Mucosa of stomach (tissue), 1 donor: ENCODE data around the gene RPUSD3.

Source experiments
- H3K27me3 ChIP-seq: one replicate; pipeline ENCODE4 v1.7.0; 2013; ENCODE audit warnings: mild to moderate bottlenecking, low read length; ENCODE audit not compliant: control insufficient read depth, insufficient read depth
- H3K36me3 ChIP-seq: one replicate; pipeline ENCODE4 v1.7.0; 2013; ENCODE audit warnings: low read length; ENCODE audit not compliant: control insufficient read depth, insufficient read depth
- H3K4me1 ChIP-seq: one replicate; pipeline ENCODE4 v1.7.0; 2013; ENCODE audit warnings: mild to moderate bottlenecking, low read length; ENCODE audit not compliant: control insufficient read depth, insufficient read depth
- H3K4me3 ChIP-seq: one replicate; pipeline ENCODE4 v1.7.0; 2013; ENCODE audit warnings: low read length
- H3K9ac ChIP-seq: one replicate; pipeline ENCODE4 v1.7.0; 2013; ENCODE audit warnings: mild to moderate bottlenecking, low read length, moderate library complexity
- H3K9me3 ChIP-seq: one replicate; pipeline ENCODE4 v1.7.0; 2013; ENCODE audit warnings: mild to moderate bottlenecking, low read length, moderate library complexity; ENCODE audit not compliant: control insufficient read depth
- donor health status: Pancreatic carcinoma.

RPUSD3 gene, protein sequence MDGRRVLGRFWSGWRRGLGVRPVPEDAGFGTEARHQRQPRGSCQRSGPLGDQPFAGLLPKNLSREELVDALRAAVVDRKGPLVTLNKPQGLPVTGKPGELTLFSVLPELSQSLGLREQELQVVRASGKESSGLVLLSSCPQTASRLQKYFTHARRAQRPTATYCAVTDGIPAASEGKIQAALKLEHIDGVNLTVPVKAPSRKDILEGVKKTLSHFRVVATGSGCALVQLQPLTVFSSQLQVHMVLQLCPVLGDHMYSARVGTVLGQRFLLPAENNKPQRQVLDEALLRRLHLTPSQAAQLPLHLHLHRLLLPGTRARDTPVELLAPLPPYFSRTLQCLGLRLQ

GRCh38 chr3:9843715-9844438 is at the start of gene RPUSD3:
Gene RPUSD3 (minus strand): TSS chr3:9844008. CDS start chr3:9843990, 18 bp downstream.
- Histone ChIP-seq H3K4me1 (peaks cover 4% of the 10 kb centered on the region), H3K9me3 (no peaks in the 10 kb centered on the region), H3K27me3 (no peaks in the 10 kb centered on the region), H3K36me3 (no peaks in the 10 kb centered on the region), H3K9ac (peak within 1 kb of the TSS; percentile 74), H3K4me3 (peak within 1 kb of the TSS; percentile 64)

DNA sequence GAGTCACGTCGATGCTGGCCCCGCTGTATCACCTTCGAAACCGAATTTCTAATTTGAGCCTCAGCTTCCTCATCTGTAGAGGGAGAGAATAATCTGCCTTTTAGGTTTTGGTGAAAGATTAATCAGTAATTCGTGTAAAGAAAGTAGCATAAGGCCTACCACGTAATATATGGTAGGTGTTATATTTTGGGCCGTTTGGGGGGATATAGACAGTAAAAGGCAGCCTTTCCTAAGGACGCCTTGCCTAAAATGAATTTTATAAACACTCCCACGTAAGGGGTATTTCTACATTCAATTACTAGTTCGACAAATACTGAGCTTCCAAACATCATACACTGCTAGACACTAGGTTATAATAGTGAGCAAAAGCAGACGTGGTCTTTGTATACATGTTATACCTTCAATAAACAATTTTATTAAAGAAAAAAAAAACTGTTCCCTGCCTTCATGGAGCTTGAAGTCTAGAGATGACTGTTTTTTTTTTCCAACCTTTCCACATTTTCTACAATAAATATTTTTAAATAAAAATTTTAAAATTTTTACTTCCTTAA is 47.3 kb upstream of the RPUSD3 start:
- peak overlapping the region; percentile 98 for H3K4me3 ChIP-seq
- no peaks in the 10 kb centered on the region for H3K9me3 ChIP-seq
- peaks cover 22% of the 10 kb centered on the region for H3K4me1 ChIP-seq
- H3K27me3 ChIP-seq, result no peaks in the 10 kb centered on the region
- H3K9ac ChIP-seq, result peak overlapping the region; percentile 99
- peaks cover 13% of the 10 kb centered on the region for H3K36me3 ChIP-seq

DNA sequence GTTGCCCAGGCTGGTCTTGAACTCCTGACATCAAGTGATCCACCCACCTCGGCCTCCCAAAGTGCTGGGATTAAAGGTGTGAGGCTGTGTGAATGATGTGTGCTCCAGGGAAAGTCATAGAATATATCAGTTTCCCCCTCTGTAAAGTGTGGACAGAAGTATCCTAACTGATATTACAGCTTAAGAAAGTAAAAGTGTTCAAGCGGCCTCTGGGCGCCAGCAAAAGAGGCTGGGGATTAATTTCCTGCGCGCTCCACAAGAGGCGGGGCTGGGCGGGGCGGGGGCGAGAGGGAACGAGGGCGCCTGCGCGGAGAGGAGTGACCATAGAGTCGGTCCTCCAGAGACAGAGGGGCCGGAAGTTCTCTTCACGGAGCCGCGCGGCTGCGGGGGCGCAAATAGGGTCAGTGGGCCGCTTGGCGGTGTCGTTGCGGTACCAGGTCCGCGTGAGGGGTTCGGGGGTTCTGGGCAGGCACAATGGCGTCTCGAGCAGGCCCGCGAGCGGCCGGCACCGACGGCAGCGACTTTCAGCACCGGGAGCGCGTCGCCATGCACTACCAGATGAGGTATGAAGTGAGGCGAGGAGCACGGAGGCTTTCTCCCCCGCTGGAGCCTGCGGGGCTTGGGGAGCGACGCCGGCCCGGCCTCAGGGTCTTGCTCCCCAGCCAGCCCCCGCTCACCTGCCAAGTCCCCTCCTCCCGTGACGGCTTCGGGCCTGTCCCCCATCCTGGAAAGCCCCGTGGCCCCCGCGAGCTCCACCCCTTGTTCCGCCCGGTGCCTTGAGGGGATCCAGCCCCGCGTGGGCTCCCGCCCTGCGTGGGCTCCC is 46.7 kb upstream of the RPUSD3 start, which contains the start of gene JAGN1:
Gene JAGN1, plus strand, starts transcription at position 362 of the 823 bp plus-strand sequence. Its CDS starts 113 bp downstream, at position 475.
- no peaks in the 10 kb centered on the region for H3K9me3 ChIP-seq
- no peaks in the 10 kb centered on the region for H3K27me3 ChIP-seq
- H3K4me3 ChIP-seq, result peak within 1 kb of the TSS; percentile 98
- peaks cover 13% of the 10 kb centered on the region for H3K36me3 ChIP-seq
- H3K4me1 ChIP-seq, result peaks cover 18% of the 10 kb centered on the region
- H3K9ac ChIP-seq, result peak within 1 kb of the TSS; percentile 99

DNA sequence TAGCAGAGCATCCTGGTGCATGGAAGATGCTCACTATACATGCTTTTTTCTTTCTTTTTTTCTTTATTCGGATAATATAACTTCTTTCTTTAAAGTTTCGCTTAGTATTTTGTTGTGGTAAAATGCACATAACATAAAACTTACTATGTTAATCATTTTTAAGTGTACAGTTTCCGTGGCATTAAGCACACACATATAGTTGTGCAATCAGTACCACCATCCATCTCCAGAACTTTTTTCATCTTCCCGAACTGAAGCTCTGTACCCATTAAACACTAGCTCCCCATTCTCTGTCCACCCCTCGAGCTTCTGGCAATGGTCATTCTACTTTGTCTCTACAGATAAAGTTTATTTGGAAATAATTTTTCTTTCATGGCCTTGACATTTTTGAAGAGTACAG is 45.6 kb upstream of the RPUSD3 start:
- Histone ChIP-seq H3K36me3 (peaks cover 13% of the 10 kb centered on the region), H3K4me3 (no peak overlapping the region), H3K9me3 (no peaks in the 10 kb centered on the region), H3K4me1 (peaks cover 19% of the 10 kb centered on the region), H3K27me3 (no peaks in the 10 kb centered on the region), H3K9ac (no peak overlapping the region)

- Histone ChIP-seq H3K36me3 (peaks cover 11% of the 10 kb centered on the region), H3K4me1 (peaks cover 23% of the 10 kb centered on the region), H3K27me3 (no peaks in the 10 kb centered on the region), H3K9ac (no peak overlapping the region), H3K9me3 (no peaks in the 10 kb centered on the region), H3K4me3 (no peak overlapping the region)
Observed at GRCh38 chr3:9888540-9888939, 44.7 kb upstream of the RPUSD3 start.

DNA sequence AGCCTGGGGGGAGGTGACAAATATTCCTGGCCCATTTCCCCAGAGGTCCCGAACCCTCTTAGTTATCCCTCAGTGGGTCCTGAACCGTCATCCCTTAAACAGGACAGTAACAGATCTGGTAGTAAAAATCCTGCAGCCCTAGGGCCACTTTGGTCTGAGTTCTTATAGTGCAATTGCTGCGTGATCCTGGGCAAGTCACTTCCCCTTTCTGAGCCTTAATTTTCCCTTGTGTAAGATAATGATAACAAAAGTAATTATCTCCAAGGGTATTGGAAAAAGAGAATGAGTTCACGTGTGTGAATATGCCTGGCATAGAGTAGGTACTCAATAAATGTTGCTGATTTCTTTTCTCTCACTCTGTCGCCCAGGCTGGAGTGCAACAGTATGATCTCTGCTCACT is 43.7 kb upstream of the RPUSD3 start:
- Histone ChIP-seq H3K9me3 (no peaks in the 10 kb centered on the region), H3K36me3 (peaks cover under 1% of the 10 kb centered on the region), H3K27me3 (no peaks in the 10 kb centered on the region)

GRCh38 chr3:9886328-9886727 is 42.5 kb upstream of the RPUSD3 start:
- Histone ChIP-seq H3K9ac (no peak overlapping the region), H3K9me3 (no peaks in the 10 kb centered on the region), H3K4me1 (peaks cover 10% of the 10 kb centered on the region), H3K36me3 (no peaks in the 10 kb centered on the region), H3K4me3 (no peak overlapping the region), H3K27me3 (no peaks in the 10 kb centered on the region)

More for the DNA sequence above, 43.7 kb upstream of the RPUSD3 start:
- peaks cover 13% of the 10 kb centered on the region for H3K4me1 ChIP-seq
- H3K4me3 ChIP-seq, result no peak overlapping the region
- H3K9ac ChIP-seq, result no peak overlapping the region

DNA sequence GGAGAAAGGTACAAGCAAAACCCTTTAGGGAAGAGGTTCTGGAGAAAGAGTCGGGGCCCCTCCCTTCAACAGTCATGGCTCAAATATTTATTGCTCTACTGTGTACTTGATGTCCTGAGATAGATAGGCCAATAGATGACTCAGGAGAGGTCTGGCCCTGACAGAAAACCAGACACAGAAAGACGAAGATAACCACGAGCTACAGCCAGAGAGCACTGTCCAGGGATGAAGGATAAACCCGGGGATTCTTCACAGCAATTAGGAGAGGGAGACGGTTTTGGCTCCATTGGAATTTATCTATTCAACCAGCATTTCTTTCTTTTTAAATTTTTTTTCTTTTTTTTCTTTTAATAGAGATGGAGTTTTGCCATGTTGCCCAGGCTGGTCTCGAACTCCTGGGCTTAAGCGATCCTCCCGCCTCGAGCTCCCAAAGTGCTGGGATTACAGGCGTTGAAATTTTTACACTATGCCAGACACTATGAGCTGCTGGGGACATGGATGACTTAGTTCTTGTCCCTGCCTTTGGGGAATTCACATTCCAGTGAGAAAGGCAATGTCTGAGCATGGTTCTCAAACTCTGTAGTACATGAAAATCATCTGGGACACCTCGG is 40.9 kb upstream of the RPUSD3 start:
- H3K27me3 ChIP-seq, result no peaks in the 10 kb centered on the region
- H3K9me3 ChIP-seq, result no peaks in the 10 kb centered on the region
- H3K4me3 ChIP-seq, result no peak overlapping the region
- H3K4me1 ChIP-seq, result peaks cover 10% of the 10 kb centered on the region
- no peaks in the 10 kb centered on the region for H3K36me3 ChIP-seq
- H3K9ac ChIP-seq, result no peak overlapping the region

- Histone ChIP-seq H3K9ac (no peak overlapping the region), H3K9me3 (no peaks in the 10 kb centered on the region), H3K4me1 (peaks cover 14% of the 10 kb centered on the region), H3K27me3 (no peaks in the 10 kb centered on the region), H3K4me3 (no peak overlapping the region), H3K36me3 (no peaks in the 10 kb centered on the region)
Observed at GRCh38 chr3:9883706-9884554, 40.1 kb upstream of the RPUSD3 start.

- Histone ChIP-seq H3K36me3 (no peaks in the 10 kb centered on the region), H3K4me1 (peaks cover 24% of the 10 kb centered on the region), H3K4me3 (no peak overlapping the region), H3K9me3 (no peaks in the 10 kb centered on the region), H3K9ac (no peak overlapping the region), H3K27me3 (no peaks in the 10 kb centered on the region)
Observed at GRCh38 chr3:9881441-9881840, 37.6 kb upstream of the RPUSD3 start.
